Neural cell (in vitro differentiated cells): Measurements from ENCODE around the gene NR1I3. TPM values are rescaled to one million over a fixed set of nuclear protein-coding genes. Genes with fewer than 3 reads are reported as not detected.

Experiments
- H2AFZ ChIP-seq: fragments of 200-600, 300-800 bp; sonication (generic), shearing (Covaris generic); 2 replicates; pipeline ENCODE4 v1.6.0; 2014; ENCODE audit warnings: low read depth, mild to moderate bottlenecking, antibody characterized with exemption, low read length, moderate library complexity
- H3F3A ChIP-seq: fragments of 200-600 bp; shearing (Covaris generic); 2 replicates; pipeline ENCODE4 v1.6.1; 2016; ENCODE audit warnings: mild to moderate bottlenecking, moderate library complexity, mixed read lengths, antibody characterized with exemption, low read length; ENCODE audit not compliant: insufficient read depth, poor library complexity, severe bottlenecking
- H3K27ac ChIP-seq: fragments of 200-600, 300-800 bp; sonication (generic), shearing (Covaris generic); 2 replicates; pipeline ENCODE4 v1.5.1; 2014; ENCODE audit warnings: mild to moderate bottlenecking, low read length, moderate library complexity
- H3K27me3 ChIP-seq: fragments of 300-800, 200-600 bp; sonication (generic), shearing (Covaris generic); 2 replicates; pipeline ENCODE4 v1.6.0; 2014; ENCODE audit warnings: mild to moderate bottlenecking, low read depth, low read length, moderate library complexity; ENCODE audit not compliant: insufficient read depth
- H3K36me3 ChIP-seq: fragments of 300-800, 200-600 bp; sonication (generic), shearing (Covaris generic); 2 replicates; pipeline ENCODE4 v1.5.1; 2014; ENCODE audit warnings: mild to moderate bottlenecking, antibody characterized with exemption, low read length, moderate library complexity; ENCODE audit not compliant: insufficient read depth
- H3K4me2 ChIP-seq: fragments of 300-800, 200-600 bp; sonication (generic), shearing (Covaris generic); 2 replicates; pipeline ENCODE4 v1.6.0; 2014; ENCODE audit warnings: mild to moderate bottlenecking, low read length
- H3K4me3 ChIP-seq: fragments of 300-800, 200-600 bp; sonication (generic), shearing (Covaris generic); 2 replicates; pipeline ENCODE4 v1.5.1; 2014; ENCODE audit warnings: mild to moderate bottlenecking, low read length, moderate library complexity
- H3K79me2 ChIP-seq: fragments of 200-600 bp; shearing (Covaris generic); replicated peaks from 2 replicates; pipeline ENCODE4 v1.6.0; 2014; ENCODE audit warnings: mild to moderate bottlenecking, low read length, moderate library complexity; ENCODE audit not compliant: insufficient read depth
- H3K9ac ChIP-seq: fragments of 300-800, 200-600 bp; sonication (generic), shearing (Covaris generic); 2 replicates; pipeline ENCODE4 v1.6.1; 2016; ENCODE audit warnings: mild to moderate bottlenecking, low read length, mixed read lengths
- H3K9me2 ChIP-seq: fragments of 200-600 bp; shearing (Covaris generic); 2 replicates; pipeline ENCODE4 v1.6.1; 2016; ENCODE audit warnings: mild to moderate bottlenecking, low read length, mixed read lengths; ENCODE audit not compliant: insufficient read depth
- H3K9me3 ChIP-seq: fragments of 200-600, 300-800 bp; sonication (generic), shearing (Covaris generic); 2 replicates; pipeline ENCODE4 v1.6.1; 2016; ENCODE audit warnings: mild to moderate bottlenecking, mixed run types, low read length, moderate library complexity, mixed read lengths
- H4K20me1 ChIP-seq: fragments of 200-600 bp; shearing (Covaris generic); 2 replicates; pipeline ENCODE4 v1.6.1; 2016; ENCODE audit warnings: mild to moderate bottlenecking, mixed run types; ENCODE audit not compliant: insufficient read depth
- CTCF ChIP-seq: fragments of 450-650 bp; IDR thresholded peaks from 2 replicates; pipeline ENCODE4 v1.5.1; 2014; ENCODE audit warnings: antibody characterized with exemption, mild to moderate bottlenecking, moderate library complexity; ENCODE audit not compliant: poor library complexity, severe bottlenecking
- EP300 ChIP-seq: fragments of 450-650 bp; conservative IDR thresholded peaks from 2 replicates; pipeline ENCODE4 v1.6.1; 2014; ENCODE audit warnings: antibody characterized with exemption, mild to moderate bottlenecking, moderate library complexity; ENCODE audit not compliant: poor library complexity, severe bottlenecking
- EZH2 ChIP-seq: fragments of 200-600, 300-800 bp; shearing (Covaris generic), sonication (generic); IDR thresholded peaks from 2 replicates; pipeline ENCODE4 v1.6.1; 2014; ENCODE audit warnings: antibody characterized with exemption, low read length, borderline replicate concordance, mild to moderate bottlenecking; ENCODE audit not compliant: insufficient read depth, poor library complexity, severe bottlenecking
- MXI1 ChIP-seq: fragments of 450-650 bp; conservative IDR thresholded peaks from 2 replicates; pipeline ENCODE4 v1.6.1; 2014; ENCODE audit warnings: antibody characterized with exemption, mild to moderate bottlenecking; ENCODE audit not compliant: poor library complexity, severe bottlenecking
- POLR2AphosphoS5 ChIP-seq: IDR thresholded peaks from 2 replicates; pipeline ENCODE4 v1.6.1; 2012
- RAD21 ChIP-seq: fragments of 450-650 bp; conservative IDR thresholded peaks from 2 replicates; pipeline ENCODE4 v1.6.1; 2014; ENCODE audit warnings: antibody characterized with exemption, mild to moderate bottlenecking, moderate library complexity
- SMC3 ChIP-seq: fragments of 450-650 bp; conservative IDR thresholded peaks from 2 replicates; pipeline ENCODE4 v1.6.1; 2014; ENCODE audit warnings: antibody characterized with exemption, mild to moderate bottlenecking, moderate library complexity; ENCODE audit not compliant: poor library complexity
- TAF1 ChIP-seq: IDR thresholded peaks from 2 replicates; pipeline ENCODE4 v1.6.1; 2012; ENCODE audit warnings: low read depth
- polyA plus RNA-seq: library from polyadenylated mRNA; depleted of rRNA; stranded (reverse); fragments of >200 nt; gene quantifications from 2 replicates; pipeline ENCODE4 v1.2.3, GENCODE V29; 2014
- TF ChIP-seq, protein P1 (sequence below): IDR thresholded peaks from 2 replicates; pipeline ENCODE4 v1.6.1; 2012; ENCODE audit warnings: borderline replicate concordance

NR1I3 gene
- polyA plus RNA-seq, 1 donor from 2014 or later: not detected

GRCh38 chr1:161193561-161194235 is 44.3 kb downstream of the NR1I3 start:
- Histone ChIP-seq H3K9ac (no peak overlapping the region), H3K27ac (no peak overlapping the region), H3K36me3 (no peaks in the 10 kb centered on the region), H3K9me3 (no peaks in the 10 kb centered on the region), H3K27me3 (no peaks in the 10 kb centered on the region), H3K9me2 (no peaks in the 10 kb centered on the region), H3K4me3 (no peak overlapping the region), H3K4me2 (no peak overlapping the region), H4K20me1 (no peaks in the 10 kb centered on the region), H3F3A (no peaks in the 10 kb centered on the region), H3K79me2 (no peaks in the 10 kb centered on the region), H2AFZ (no peak overlapping the region)
- TF ChIP-seq MXI1: no peak
- TF ChIP-seq EP300: no peak
- no peak for TF ChIP-seq RAD21
- no peak for TF ChIP-seq SMC3
- TF ChIP-seq POLR2AphosphoS5: no peak
- TF ChIP-seq, protein P1, sequence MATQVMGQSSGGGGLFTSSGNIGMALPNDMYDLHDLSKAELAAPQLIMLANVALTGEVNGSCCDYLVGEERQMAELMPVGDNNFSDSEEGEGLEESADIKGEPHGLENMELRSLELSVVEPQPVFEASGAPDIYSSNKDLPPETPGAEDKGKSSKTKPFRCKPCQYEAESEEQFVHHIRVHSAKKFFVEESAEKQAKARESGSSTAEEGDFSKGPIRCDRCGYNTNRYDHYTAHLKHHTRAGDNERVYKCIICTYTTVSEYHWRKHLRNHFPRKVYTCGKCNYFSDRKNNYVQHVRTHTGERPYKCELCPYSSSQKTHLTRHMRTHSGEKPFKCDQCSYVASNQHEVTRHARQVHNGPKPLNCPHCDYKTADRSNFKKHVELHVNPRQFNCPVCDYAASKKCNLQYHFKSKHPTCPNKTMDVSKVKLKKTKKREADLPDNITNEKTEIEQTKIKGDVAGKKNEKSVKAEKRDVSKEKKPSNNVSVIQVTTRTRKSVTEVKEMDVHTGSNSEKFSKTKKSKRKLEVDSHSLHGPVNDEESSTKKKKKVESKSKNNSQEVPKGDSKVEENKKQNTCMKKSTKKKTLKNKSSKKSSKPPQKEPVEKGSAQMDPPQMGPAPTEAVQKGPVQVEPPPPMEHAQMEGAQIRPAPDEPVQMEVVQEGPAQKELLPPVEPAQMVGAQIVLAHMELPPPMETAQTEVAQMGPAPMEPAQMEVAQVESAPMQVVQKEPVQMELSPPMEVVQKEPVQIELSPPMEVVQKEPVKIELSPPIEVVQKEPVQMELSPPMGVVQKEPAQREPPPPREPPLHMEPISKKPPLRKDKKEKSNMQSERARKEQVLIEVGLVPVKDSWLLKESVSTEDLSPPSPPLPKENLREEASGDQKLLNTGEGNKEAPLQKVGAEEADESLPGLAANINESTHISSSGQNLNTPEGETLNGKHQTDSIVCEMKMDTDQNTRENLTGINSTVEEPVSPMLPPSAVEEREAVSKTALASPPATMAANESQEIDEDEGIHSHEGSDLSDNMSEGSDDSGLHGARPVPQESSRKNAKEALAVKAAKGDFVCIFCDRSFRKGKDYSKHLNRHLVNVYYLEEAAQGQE: no peak
- no peak for TF ChIP-seq EZH2
- no peak for TF ChIP-seq TAF1
- TF ChIP-seq CTCF: no peak

DNA sequence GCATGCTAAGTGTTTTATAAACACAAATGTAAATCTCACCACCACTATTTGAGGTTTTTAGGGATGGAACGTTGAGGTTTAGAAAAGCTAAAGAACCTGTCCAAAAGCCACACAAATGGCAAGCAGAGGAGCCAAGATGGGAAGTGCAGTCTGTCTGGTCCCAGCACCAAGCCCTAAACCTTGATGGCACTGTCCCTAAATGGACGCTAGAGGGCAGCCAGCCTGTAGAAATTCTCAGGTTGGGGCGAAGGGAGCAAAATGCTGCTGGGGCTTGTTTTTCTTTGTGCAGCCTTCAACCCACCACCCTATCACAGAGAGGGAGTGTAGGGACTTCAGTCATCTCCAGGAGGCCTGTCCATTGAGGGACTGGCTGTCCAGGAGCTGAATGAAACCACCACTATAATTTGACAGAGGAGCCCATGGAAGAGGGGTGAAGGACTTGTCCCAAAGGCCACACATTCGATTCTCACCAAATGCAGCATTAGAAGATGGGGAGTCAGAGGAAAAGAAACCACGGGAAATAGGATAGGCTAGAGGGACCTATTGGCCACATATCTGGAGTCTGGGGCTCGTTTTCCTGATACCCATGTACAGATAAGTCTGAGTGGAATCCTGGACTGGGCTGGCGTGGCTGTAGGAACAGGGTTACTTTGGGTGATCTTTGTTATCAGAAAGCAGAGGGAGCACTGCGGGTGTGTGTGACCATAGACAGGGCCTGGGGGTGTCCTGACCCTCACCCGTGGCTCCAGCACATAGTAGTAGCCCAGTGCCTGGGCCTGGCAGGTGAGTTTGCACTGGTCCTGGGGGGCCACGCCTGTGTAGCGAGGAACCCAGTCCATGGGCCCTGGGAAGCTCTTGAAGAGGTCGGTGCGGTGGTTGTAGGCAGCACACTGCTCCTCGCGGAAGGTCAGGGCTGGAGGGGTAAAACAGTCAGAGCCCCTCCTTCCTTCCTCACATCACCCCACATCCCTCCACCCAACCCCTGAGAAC is 45.2 kb downstream of the NR1I3 start:
- H2AFZ ChIP-seq: peak overlapping the region; percentile 58
- H3K4me3 ChIP-seq: no peak overlapping the region
- no peaks in the 10 kb centered on the region for H3K36me3 ChIP-seq

More for the DNA sequence above, 45.2 kb downstream of the NR1I3 start:
- no peaks in the 10 kb centered on the region for H3K9me3 ChIP-seq
- H3K9me2 ChIP-seq: no peaks in the 10 kb centered on the region
- no peaks in the 10 kb centered on the region for H3K27me3 ChIP-seq
- H3K9ac ChIP-seq: peak overlapping the region; percentile 42
- peak overlapping the region; percentile 56 for H3K27ac ChIP-seq
- no peaks in the 10 kb centered on the region for H3K79me2 ChIP-seq
- no peaks in the 10 kb centered on the region for H4K20me1 ChIP-seq
- H3F3A ChIP-seq: no peaks in the 10 kb centered on the region
- TF ChIP-seq MXI1 (no peak), TAF1 (no peak), EZH2 (no peak), POLR2AphosphoS5 (peak; percentile 23), CTCF (peak; percentile 96), EP300 (no peak), RAD21 (peak; percentile 86), SMC3 (peak; percentile 93)
- TF ChIP-seq, protein P1: peak; percentile 31
- no peak overlapping the region for H3K4me2 ChIP-seq
